GM18909 (cell line): ENCODE data around the gene NUBPL.

Experiments used
- ATAC-seq: cut with Tn5 transposase; IDR thresholded peaks from one replicate; pipeline ENCODE4 v1.9.1; 2021; ENCODE audit warnings: mild to moderate bottlenecking; ENCODE audit not compliant: unreplicated experiment, poor library complexity

Gene NUBPL

GRCh38 chr14:31895646-31896045, 334.4 kb downstream of the NUBPL start:
- no peak for ATAC-seq

- ATAC-seq = no peak
Measured at GRCh38 chr14:31897581-31898186, 336.5 kb downstream of the NUBPL start.

DNA sequence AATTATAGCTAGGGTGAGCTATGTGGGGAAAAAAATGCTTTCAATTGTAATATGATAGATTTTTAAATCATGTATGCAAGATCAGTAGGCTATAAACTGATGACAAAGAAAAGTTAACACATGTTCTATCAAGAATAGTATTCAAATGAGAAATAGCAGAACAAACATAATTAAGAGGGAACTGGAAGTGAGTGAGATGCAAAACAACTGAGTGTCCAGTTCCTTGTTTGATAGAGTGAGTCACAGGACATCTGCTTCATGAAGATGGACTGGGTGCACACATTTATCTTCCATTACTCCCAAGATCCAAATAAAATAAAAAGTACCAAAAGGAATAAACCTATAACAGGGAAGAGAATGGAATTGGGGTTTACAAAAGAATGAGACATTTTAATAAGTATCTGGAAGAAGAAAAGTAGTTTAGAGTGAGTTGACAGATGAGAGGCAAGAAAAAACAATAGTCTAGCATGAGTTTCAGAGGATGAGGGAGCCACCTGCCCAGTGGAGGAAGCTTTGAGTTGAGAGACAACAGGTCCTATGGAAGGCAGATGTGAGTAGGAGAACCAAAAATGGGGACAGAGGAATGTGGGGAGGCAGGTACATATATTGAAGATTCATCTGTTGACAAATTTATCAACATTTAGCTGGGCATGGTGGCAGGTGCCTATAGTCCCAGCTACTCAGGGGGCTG, 337.8 kb downstream of the NUBPL start:
- ATAC-seq = no peak

DNA sequence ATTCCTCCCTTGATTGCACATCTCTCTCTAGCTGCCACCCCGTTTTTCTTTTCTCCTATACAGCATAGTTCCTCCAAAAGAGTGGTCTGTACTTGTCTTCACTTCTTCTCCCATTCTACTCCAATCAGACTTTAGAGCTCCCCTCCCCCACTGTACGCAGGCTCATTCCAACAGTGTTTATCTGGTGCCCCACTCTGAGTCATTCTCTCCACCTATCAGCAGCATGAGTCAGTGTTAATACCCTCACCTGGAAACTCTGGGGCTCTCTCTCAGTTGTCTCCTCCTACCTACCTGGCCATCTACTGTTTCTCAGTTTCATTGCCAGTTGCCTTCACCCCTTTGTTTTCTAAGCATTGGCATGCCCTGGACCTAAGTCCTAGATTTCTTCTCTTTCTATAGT, 340.8 kb downstream of the NUBPL start:
- ATAC-seq = no peak

DNA sequence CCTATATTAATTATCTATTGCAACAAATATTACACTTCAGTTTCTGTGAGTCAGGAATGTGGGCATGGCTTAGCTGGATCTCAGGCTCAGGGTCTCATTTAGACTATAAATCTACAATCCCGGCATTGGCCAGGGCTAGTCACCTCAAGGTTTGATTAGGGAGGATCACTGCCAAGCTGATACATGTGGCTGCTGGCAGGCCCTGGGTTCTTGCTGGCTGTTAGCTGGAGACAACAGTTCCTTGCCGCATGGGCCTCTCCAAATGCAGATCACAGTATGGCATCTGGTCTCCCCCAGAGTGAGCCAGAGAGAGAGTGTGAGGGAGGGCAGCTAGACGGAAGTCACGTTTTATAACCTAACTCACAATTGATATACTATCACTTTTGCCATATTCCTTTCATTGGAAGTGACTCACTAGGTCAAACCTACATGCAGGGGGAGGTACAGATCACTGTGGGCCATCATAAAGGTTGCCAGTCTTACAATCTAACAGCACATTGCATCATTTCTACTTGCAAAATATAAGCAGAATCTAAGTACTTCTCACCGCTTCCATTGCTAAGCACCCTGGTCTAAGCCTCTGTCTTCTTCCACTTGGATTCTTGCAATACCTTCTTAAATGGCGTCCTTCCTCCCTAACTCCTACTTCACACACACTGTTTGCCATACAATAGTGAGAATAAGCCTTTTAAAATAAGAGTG, 341.9 kb downstream of the NUBPL start:
- ATAC-seq = no peak

DNA sequence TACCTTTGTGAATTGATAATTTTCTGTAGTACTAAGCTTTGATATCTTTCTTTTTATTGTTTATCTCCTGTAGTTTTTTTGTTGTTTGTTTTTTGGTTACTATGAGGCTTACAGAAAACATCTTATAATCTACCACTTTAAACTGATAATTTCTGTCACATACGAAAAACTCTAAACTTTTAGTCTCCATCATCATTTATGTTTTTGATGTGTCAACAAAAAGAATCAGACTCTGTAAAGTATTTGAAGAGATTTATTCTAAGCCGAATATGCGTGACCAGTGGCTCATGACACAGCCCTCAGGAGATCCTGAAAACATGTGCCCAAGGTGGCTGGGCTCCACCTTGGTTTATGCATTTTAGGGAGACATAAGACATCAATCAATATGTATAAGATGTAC, 348.8 kb downstream of the NUBPL start:
- no peak for ATAC-seq
